GM23338 (cell line): ENCODE data around the gene TM2D1.

Experiments used
- CREB1 ChIP-seq: fragments of 250-450 bp; sonication (Bioruptor Pico); IDR thresholded peaks from 2 replicates; pipeline ENCODE4 v1.5.0; 2020; ENCODE audit warnings: low read depth, mild to moderate bottlenecking, moderate library complexity
- EZH2 ChIP-seq: fragments of 200-600 bp; sonication (generic); IDR thresholded peaks from one replicate; pipeline ENCODE4 v1.8.0; 2017; ENCODE audit warnings: antibody characterized with exemption, mild to moderate bottlenecking, low read depth; ENCODE audit not compliant: unreplicated experiment
- EZH2phosphoT487 ChIP-seq: fragments of 200-600 bp; sonication (generic); IDR thresholded peaks from one replicate; pipeline ENCODE4 v1.8.1; 2018; ENCODE audit warnings: antibody characterized with exemption; ENCODE audit not compliant: unreplicated experiment
- JUNB ChIP-seq: IDR thresholded peaks from one replicate; pipeline ENCODE4 v1.6.1; 2016; ENCODE audit warnings: antibody characterized with exemption; ENCODE audit not compliant: unreplicated experiment
- NANOG ChIP-seq: IDR thresholded peaks from 2 replicates; pipeline ENCODE4 v1.6.1; 2016; ENCODE audit warnings: antibody characterized with exemption, borderline replicate concordance
- POLR2AphosphoS5 ChIP-seq: IDR thresholded peaks from 2 replicates; pipeline ENCODE4 v1.6.1; 2016; ENCODE audit warnings: antibody characterized with exemption, low read depth
- STAT1 ChIP-seq: IDR thresholded peaks from one replicate; pipeline ENCODE4 v1.6.1; 2016; ENCODE audit warnings: antibody characterized with exemption; ENCODE audit not compliant: unreplicated experiment
- ZNF114 ChIP-seq: fragments of 250-450 bp; sonication (Bioruptor Pico); IDR thresholded peaks from 2 replicates; pipeline ENCODE4 v1.5.0; 2020; ENCODE audit warnings: mild to moderate bottlenecking, moderate library complexity
- ZNF331 ChIP-seq: fragments of 250-450 bp; sonication (Bioruptor Pico); IDR thresholded peaks from 2 replicates; pipeline ENCODE4 v1.5.0; 2020; ENCODE audit warnings: low read depth, mild to moderate bottlenecking, moderate library complexity
- TF ChIP-seq, protein P1 (sequence below), 2 experiments: fragments of 200-600 bp in 1 of 2; sonication (generic) in 1 of 2; conservative IDR thresholded peaks; 2 replicates each; pipeline versions ENCODE4 v1.5.1 to v1.6.1; 2016 to 2017; ENCODE audit warnings: antibody characterized with exemption in 2 of 2, low read depth in 2 of 2, mild to moderate bottlenecking in 2 of 2, moderate library complexity in 1 of 2
- TF ChIP-seq, protein P2 (sequence below): IDR thresholded peaks from 2 replicates; pipeline ENCODE4 v1.6.1; 2016; ENCODE audit warnings: antibody characterized with exemption
- TF ChIP-seq, protein P3 (sequence below): IDR thresholded peaks from one replicate; pipeline ENCODE4 v1.6.1; 2018; ENCODE audit warnings: antibody characterized with exemption; ENCODE audit not compliant: unreplicated experiment
- TF ChIP-seq, protein P4 (sequence below): fragments of 250-450 bp; sonication (Bioruptor Pico); IDR thresholded peaks from 2 replicates; pipeline ENCODE4 v1.5.0; 2020; ENCODE audit warnings: mild to moderate bottlenecking, moderate library complexity

DNA sequence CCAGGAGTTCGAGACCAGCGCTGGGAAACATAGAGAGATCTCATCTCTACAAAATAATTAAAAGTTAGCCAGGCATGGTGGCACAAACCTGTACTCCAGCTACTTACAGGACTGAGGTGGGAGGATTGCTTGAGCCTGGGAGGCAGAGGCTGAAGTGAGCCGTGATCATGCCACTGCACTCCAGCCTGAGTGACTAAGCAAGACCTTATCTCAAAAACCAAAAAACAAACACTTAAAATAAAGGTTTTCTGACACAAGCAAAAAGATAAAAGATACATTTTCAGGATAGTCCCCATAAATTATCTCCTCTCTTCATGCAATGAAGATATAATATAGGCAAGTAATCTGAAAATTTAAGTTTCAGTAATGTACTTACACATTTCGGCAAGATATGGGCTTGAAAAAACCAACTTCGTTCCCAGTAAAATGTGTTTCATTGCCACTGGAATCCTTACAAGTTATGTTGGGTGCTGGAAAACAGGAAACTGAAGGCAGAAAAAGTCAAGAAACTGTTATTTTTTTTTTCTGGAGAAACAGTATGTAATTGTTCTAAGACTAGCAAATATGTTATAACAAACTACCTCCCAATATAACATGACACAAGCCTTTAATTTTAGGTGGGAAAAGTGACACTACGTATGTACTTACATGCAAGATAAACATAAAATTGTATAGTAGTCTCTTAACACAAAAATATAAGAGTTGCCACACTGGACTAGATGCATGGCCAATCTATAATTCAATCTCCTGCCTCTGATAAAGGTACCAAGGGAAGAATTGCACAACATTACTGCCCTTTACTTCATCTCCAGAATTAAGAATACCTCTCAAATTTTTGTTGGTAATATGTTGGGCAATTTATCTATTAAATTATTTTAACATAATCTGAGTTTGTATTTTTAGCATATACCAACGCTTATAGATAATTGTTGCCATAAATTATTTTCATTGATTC lies 15.7 kb downstream of the TM2D1 start:
- TF ChIP-seq, protein P1, sequence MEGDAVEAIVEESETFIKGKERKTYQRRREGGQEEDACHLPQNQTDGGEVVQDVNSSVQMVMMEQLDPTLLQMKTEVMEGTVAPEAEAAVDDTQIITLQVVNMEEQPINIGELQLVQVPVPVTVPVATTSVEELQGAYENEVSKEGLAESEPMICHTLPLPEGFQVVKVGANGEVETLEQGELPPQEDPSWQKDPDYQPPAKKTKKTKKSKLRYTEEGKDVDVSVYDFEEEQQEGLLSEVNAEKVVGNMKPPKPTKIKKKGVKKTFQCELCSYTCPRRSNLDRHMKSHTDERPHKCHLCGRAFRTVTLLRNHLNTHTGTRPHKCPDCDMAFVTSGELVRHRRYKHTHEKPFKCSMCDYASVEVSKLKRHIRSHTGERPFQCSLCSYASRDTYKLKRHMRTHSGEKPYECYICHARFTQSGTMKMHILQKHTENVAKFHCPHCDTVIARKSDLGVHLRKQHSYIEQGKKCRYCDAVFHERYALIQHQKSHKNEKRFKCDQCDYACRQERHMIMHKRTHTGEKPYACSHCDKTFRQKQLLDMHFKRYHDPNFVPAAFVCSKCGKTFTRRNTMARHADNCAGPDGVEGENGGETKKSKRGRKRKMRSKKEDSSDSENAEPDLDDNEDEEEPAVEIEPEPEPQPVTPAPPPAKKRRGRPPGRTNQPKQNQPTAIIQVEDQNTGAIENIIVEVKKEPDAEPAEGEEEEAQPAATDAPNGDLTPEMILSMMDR (conservative IDR thresholded peaks at IDR 0.05; ENCODE audit: low read depth in 2 of 2): no peak
- TF ChIP-seq POLR2AphosphoS5: no peak
- TF ChIP-seq, protein P2, sequence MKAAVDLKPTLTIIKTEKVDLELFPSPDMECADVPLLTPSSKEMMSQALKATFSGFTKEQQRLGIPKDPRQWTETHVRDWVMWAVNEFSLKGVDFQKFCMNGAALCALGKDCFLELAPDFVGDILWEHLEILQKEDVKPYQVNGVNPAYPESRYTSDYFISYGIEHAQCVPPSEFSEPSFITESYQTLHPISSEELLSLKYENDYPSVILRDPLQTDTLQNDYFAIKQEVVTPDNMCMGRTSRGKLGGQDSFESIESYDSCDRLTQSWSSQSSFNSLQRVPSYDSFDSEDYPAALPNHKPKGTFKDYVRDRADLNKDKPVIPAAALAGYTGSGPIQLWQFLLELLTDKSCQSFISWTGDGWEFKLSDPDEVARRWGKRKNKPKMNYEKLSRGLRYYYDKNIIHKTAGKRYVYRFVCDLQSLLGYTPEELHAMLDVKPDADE: no peak
- no peak for TF ChIP-seq CREB1 (CRISPR knock-in tag)
- no peak for TF ChIP-seq EZH2phosphoT487
- TF ChIP-seq, protein P3, sequence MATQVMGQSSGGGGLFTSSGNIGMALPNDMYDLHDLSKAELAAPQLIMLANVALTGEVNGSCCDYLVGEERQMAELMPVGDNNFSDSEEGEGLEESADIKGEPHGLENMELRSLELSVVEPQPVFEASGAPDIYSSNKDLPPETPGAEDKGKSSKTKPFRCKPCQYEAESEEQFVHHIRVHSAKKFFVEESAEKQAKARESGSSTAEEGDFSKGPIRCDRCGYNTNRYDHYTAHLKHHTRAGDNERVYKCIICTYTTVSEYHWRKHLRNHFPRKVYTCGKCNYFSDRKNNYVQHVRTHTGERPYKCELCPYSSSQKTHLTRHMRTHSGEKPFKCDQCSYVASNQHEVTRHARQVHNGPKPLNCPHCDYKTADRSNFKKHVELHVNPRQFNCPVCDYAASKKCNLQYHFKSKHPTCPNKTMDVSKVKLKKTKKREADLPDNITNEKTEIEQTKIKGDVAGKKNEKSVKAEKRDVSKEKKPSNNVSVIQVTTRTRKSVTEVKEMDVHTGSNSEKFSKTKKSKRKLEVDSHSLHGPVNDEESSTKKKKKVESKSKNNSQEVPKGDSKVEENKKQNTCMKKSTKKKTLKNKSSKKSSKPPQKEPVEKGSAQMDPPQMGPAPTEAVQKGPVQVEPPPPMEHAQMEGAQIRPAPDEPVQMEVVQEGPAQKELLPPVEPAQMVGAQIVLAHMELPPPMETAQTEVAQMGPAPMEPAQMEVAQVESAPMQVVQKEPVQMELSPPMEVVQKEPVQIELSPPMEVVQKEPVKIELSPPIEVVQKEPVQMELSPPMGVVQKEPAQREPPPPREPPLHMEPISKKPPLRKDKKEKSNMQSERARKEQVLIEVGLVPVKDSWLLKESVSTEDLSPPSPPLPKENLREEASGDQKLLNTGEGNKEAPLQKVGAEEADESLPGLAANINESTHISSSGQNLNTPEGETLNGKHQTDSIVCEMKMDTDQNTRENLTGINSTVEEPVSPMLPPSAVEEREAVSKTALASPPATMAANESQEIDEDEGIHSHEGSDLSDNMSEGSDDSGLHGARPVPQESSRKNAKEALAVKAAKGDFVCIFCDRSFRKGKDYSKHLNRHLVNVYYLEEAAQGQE: no peak
- TF ChIP-seq, protein P4, sequence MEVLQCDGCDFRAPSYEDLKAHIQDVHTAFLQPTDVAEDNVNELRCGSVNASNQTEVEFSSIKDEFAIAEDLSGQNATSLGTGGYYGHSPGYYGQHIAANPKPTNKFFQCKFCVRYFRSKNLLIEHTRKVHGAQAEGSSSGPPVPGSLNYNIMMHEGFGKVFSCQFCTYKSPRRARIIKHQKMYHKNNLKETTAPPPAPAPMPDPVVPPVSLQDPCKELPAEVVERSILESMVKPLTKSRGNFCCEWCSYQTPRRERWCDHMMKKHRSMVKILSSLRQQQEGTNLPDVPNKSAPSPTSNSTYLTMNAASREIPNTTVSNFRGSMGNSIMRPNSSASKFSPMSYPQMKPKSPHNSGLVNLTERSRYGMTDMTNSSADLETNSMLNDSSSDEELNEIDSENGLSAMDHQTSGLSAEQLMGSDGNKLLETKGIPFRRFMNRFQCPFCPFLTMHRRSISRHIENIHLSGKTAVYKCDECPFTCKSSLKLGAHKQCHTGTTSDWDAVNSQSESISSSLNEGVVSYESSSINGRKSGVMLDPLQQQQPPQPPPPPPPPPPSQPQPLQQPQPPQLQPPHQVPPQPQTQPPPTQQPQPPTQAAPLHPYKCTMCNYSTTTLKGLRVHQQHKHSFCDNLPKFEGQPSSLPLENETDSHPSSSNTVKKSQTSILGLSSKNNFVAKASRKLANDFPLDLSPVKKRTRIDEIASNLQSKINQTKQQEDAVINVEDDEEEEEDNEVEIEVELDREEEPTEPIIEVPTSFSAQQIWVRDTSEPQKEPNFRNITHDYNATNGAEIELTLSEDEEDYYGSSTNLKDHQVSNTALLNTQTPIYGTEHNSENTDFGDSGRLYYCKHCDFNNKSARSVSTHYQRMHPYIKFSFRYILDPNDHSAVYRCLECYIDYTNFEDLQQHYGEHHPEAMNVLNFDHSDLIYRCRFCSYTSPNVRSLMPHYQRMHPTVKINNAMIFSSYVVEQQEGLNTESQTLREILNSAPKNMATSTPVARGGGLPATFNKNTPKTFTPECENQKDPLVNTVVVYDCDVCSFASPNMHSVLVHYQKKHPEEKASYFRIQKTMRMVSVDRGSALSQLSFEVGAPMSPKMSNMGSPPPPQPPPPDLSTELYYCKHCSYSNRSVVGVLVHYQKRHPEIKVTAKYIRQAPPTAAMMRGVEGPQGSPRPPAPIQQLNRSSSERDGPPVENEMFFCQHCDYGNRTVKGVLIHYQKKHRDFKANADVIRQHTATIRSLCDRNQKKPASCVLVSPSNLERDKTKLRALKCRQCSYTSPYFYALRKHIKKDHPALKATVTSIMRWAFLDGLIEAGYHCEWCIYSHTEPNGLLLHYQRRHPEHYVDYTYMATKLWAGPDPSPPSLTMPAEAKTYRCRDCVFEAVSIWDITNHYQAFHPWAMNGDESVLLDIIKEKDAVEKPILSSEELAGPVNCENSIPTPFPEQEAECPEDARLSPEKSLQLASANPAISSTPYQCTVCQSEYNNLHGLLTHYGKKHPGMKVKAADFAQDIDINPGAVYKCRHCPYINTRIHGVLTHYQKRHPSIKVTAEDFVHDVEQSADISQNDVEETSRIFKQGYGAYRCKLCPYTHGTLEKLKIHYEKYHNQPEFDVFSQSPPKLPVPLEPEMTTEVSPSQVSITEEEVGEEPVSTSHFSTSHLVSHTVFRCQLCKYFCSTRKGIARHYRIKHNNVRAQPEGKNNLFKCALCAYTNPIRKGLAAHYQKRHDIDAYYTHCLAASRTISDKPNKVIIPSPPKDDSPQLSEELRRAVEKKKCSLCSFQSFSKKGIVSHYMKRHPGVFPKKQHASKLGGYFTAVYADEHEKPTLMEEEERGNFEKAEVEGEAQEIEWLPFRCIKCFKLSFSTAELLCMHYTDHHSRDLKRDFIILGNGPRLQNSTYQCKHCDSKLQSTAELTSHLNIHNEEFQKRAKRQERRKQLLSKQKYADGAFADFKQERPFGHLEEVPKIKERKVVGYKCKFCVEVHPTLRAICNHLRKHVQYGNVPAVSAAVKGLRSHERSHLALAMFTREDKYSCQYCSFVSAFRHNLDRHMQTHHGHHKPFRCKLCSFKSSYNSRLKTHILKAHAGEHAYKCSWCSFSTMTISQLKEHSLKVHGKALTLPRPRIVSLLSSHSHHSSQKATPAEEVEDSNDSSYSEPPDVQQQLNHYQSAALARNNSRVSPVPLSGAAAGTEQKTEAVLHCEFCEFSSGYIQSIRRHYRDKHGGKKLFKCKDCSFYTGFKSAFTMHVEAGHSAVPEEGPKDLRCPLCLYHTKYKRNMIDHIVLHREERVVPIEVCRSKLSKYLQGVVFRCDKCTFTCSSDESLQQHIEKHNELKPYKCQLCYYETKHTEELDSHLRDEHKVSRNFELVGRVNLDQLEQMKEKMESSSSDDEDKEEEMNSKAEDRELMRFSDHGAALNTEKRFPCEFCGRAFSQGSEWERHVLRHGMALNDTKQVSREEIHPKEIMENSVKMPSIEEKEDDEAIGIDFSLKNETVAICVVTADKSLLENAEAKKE (CRISPR knock-in tag): no peak
- TF ChIP-seq EZH2: no peak
- no peak for TF ChIP-seq STAT1
- TF ChIP-seq JUNB: no peak
- TF ChIP-seq ZNF331: no peak
- no peak for TF ChIP-seq NANOG
- TF ChIP-seq ZNF114 (CRISPR knock-in tag): no peak
